IMR-90 (cell line): ENCODE results near the gene MYO1D. TPM values are rescaled to one million over a fixed set of nuclear protein-coding genes. Genes with fewer than 3 reads are reported as not detected.

Source experiments
- ATAC-seq: fragments of 200-7000 bp; cut with Tn5 transposase; 2 replicates; pipeline ENCODE4 v1.9.1; 2020; ENCODE audit warnings: low read depth, mild to moderate bottlenecking, moderate library complexity
- BruUV-seq: library from RNA; stranded (reverse); fragments of 400-500 nt; replicated peaks from 2 replicates; lab custom pipeline; 2021; lab: Mats Ljungman, UMichigan
- CTCF ChIA-PET: fragments of 300-600 bp; formaldehyde crosslinking; extraction: SDS; loops from one replicate; lab custom pipeline; 2021; ENCODE audit warnings: antibody characterized with exemption; lab: Yijun Ruan, JAX
- POLR2A ChIA-PET: fragments of 300-600 bp; sonication (Branson Sonifier 250); formaldehyde crosslinking; loops from one replicate; lab custom pipeline; 2022; ENCODE audit warnings: antibody characterized with exemption; ENCODE audit not compliant: unreplicated experiment; lab: Charles Lee
- DNase-seq: peaks from one replicate; pipeline ENCODE4 v3.0.0; 2013
- H2AFZ ChIP-seq: replicated peaks from 2 replicates; pipeline ENCODE3; 2013; ENCODE audit warnings: low read length, mild to moderate bottlenecking; ENCODE audit not compliant: poor library complexity
- H2AK5ac ChIP-seq: 2 replicates; pipeline ENCODE4 v1.6.1; 2013; ENCODE audit warnings: low read depth, low read length, inconsistent platforms
- H2AK9ac ChIP-seq: replicated peaks from 2 replicates; pipeline ENCODE3; 2013; ENCODE audit warnings: mild to moderate bottlenecking, low read depth, low read length, moderate library complexity; ENCODE audit not compliant: poor library complexity
- H2BK120ac ChIP-seq: 2 replicates; pipeline ENCODE4 v1.6.1; 2013; ENCODE audit warnings: low read depth, low read length, inconsistent platforms
- H2BK15ac ChIP-seq: 3 replicates; pipeline ENCODE4 v1.6.1; 2013; ENCODE audit warnings: low read depth, low read length, inconsistent platforms
- H2BK20ac ChIP-seq: 2 replicates; pipeline ENCODE4 v1.6.1; 2013; ENCODE audit warnings: low read depth, mild to moderate bottlenecking, inconsistent platforms, low read length, moderate library complexity
- H2BK5ac ChIP-seq: 2 replicates; pipeline ENCODE4 v1.6.1; 2013; ENCODE audit warnings: mild to moderate bottlenecking, low read depth, low read length, inconsistent platforms; ENCODE audit not compliant: poor library complexity, severe bottlenecking
- H3K14ac ChIP-seq: replicated peaks from 2 replicates; pipeline ENCODE4 v1.6.1; 2013; ENCODE audit warnings: low read depth, low read length, inconsistent platforms
- H3K18ac ChIP-seq: 2 replicates; pipeline ENCODE4 v1.6.1; 2013; ENCODE audit warnings: low read depth, low read length, control low read depth
- H3K23ac ChIP-seq: 2 replicates; pipeline ENCODE4 v1.6.1; 2013; ENCODE audit warnings: low read depth, low read length, inconsistent platforms
- H3K27ac ChIP-seq: 2 replicates; pipeline ENCODE4 v1.5.1; 2013; ENCODE audit warnings: mild to moderate bottlenecking, control low read depth, low read length; ENCODE audit not compliant: insufficient read depth
- H3K27me3 ChIP-seq: 2 replicates; pipeline ENCODE4 v1.6.1; 2013; ENCODE audit warnings: low read length; ENCODE audit not compliant: control insufficient read depth, insufficient read depth
- H3K36me3 ChIP-seq: 2 replicates; pipeline ENCODE4 v1.6.1; 2013; ENCODE audit warnings: low read length, mixed read lengths; ENCODE audit not compliant: control insufficient read depth, insufficient read depth
- H3K4ac ChIP-seq: 2 replicates; pipeline ENCODE4 v1.6.1; 2013; ENCODE audit warnings: low read depth, low read length, inconsistent platforms
- H3K4me1 ChIP-seq: 2 replicates; pipeline ENCODE4 v1.6.1; 2013; ENCODE audit warnings: low read length, mixed read lengths; ENCODE audit not compliant: control insufficient read depth, insufficient read depth
- H3K4me2 ChIP-seq: 2 replicates; pipeline ENCODE4 v1.6.1; 2013; ENCODE audit warnings: low read depth, mild to moderate bottlenecking, control low read depth, low read length, moderate library complexity
- H3K4me3 ChIP-seq: 2 replicates; pipeline ENCODE4 v1.5.1; 2013; ENCODE audit warnings: low read depth, mild to moderate bottlenecking, control low read depth, low read length, moderate library complexity; ENCODE audit not compliant: insufficient read depth
- H3K56ac ChIP-seq: 2 replicates; pipeline ENCODE4 v1.6.1; 2013; ENCODE audit warnings: low read length, inconsistent platforms; ENCODE audit not compliant: insufficient read depth; ENCODE audit errors: extremely low read depth
- H3K79me1 ChIP-seq, 2 experiments: 2 replicates each; pipeline ENCODE4 v1.6.1; 2013; ENCODE audit warnings: low read length in 2 of 2, inconsistent platforms in 1 of 2, low read depth in 1 of 2
- H3K9ac ChIP-seq: 2 replicates; pipeline ENCODE4 v1.6.1; 2013; ENCODE audit warnings: low read depth, low read length, control low read depth
- H3K9me1 ChIP-seq: 2 replicates; pipeline ENCODE4 v1.6.1; 2013; ENCODE audit warnings: low read length, inconsistent platforms; ENCODE audit not compliant: insufficient read depth
- H3K9me3 ChIP-seq: 2 replicates; pipeline ENCODE4 v1.6.1; 2013; ENCODE audit warnings: low read length; ENCODE audit not compliant: control insufficient read depth, insufficient read depth
- H4K20me1 ChIP-seq: 2 replicates; pipeline ENCODE4 v1.6.1; 2013; ENCODE audit warnings: low read length, inconsistent platforms; ENCODE audit not compliant: insufficient read depth
- H4K5ac ChIP-seq: 2 replicates; pipeline ENCODE4 v1.6.1; 2013; ENCODE audit warnings: mild to moderate bottlenecking, low read depth, low read length, control low read depth
- H4K8ac ChIP-seq, 2 experiments: 2 replicates each; pipeline ENCODE4 v1.6.1; 2013; ENCODE audit warnings: low read depth in 2 of 2, low read length in 2 of 2, control low read depth in 1 of 2, inconsistent platforms in 1 of 2
- H4K91ac ChIP-seq: 2 replicates; pipeline ENCODE4 v1.6.1; 2013; ENCODE audit warnings: low read depth, low read length, inconsistent platforms; ENCODE audit not compliant: insufficient read depth
- CTCF ChIP-seq: conservative IDR thresholded peaks from 2 replicates; pipeline ENCODE4 v1.5.1; 2012; ENCODE audit warnings: mild to moderate bottlenecking, low read depth, low read length, improper control_type of control experiment
- ELK1 ChIP-seq: fragments of 150-350 bp; IDR thresholded peaks from 2 replicates; pipeline ENCODE4 v1.6.1; 2016; ENCODE audit warnings: low read depth, mild to moderate bottlenecking, low read length, moderate library complexity, borderline replicate concordance
- FOS ChIP-seq: fragments of 150-350 bp; IDR thresholded peaks from 2 replicates; pipeline ENCODE4 v1.6.1; 2016; ENCODE audit warnings: low read depth, low read length
- MAFK ChIP-seq: IDR thresholded peaks from 2 replicates; pipeline ENCODE4 v1.6.1; 2012; ENCODE audit warnings: low read depth, low read length, improper control_type of control experiment
- MXI1 ChIP-seq: IDR thresholded peaks from 2 replicates; pipeline ENCODE4 v1.6.1; 2012; ENCODE audit warnings: low read depth, mild to moderate bottlenecking, low read length, moderate library complexity, borderline replicate concordance
- POLR2A ChIP-seq: IDR thresholded peaks from 2 replicates; pipeline ENCODE4 v1.6.1; 2012; ENCODE audit warnings: mild to moderate bottlenecking, low read depth, low read length
- WGBS, 2 experiments: methylation state at CpG; one replicate each; pipeline versions ENCODE4 v1.1.5 to v1.1.7; 2013; ENCODE audit warnings: missing lambda C conversion rate in 2 of 2; ENCODE audit not compliant: insufficient read length in 1 of 2; ENCODE audit errors: extremely low coverage in 2 of 2; 5-methylcytosine and 5-hydroxymethylcytosine counted together
- dilution Hi-C: fragments of 300-500 bp; cut with HindIII; formaldehyde crosslinking; loops from one replicate; pipeline ENCODE4 v1.14.3; 2018; ENCODE audit warnings: low sequenced_read_pairs; ENCODE audit not compliant: unreplicated experiment
- in situ Hi-C: fragments of 300-500 bp; cut with MboI; formaldehyde crosslinking; loops from 3 replicates; pipeline ENCODE4 v1.14.3; 2019; ENCODE audit warnings: low sequenced_read_pairs, inconsistent platforms, mixed read lengths
- intact Hi-C: fragments of 100-400 bp; cut with micrococcal nuclease; formaldehyde crosslinking; loops from 2 replicates; pipeline ENCODE4 v1.10.0; 2022
- polyA plus RNA-seq, 3 experiments: library from polyadenylated mRNA; depleted of rRNA; stranded (reverse); fragments of >200 nt; gene quantifications; 2 replicates each; pipeline ENCODE4 v1.2.3, GENCODE V29; 2012; ENCODE audit warnings: low replicate concordance in 1 of 3
- total RNA-seq: library from RNA; depleted of rRNA; stranded (reverse); fragments of >200 nt; gene quantifications from 2 replicates; pipeline ENCODE4 v1.2.3, GENCODE V29; 2012

The MYO1D gene
- total and polyA plus RNA-seq, 2 of the 4 experiments (the other 2 are of a cell fraction): 0.63 to 0.90 TPM

GRCh38 chr17:32813021-32813420, 63.9 kb downstream of the MYO1D start:
- Histone ChIP-seq H3K9ac (no peak overlapping the region), H4K20me1 (no peaks in the 10 kb centered on the region), H2AFZ (no peak overlapping the region), H3K36me3 (no peaks in the 10 kb centered on the region), H4K5ac (no peak overlapping the region), H2AK9ac (no peak overlapping the region), H3K4ac (no peak overlapping the region), H3K18ac (no peak overlapping the region), H3K4me1 (no peaks in the 10 kb centered on the region), H2BK120ac (no peak overlapping the region), H2BK5ac (no peak overlapping the region), H3K23ac (no peak overlapping the region), H2AK5ac (no peak overlapping the region), H3K9me1 (no peaks in the 10 kb centered on the region), H4K8ac (no peak overlapping the region), H3K27ac (no peak overlapping the region), H4K91ac (no peak overlapping the region), H3K14ac (no peak overlapping the region), H2BK20ac (no peak overlapping the region), H2BK15ac (no peak overlapping the region), H3K9me3 (no peaks in the 10 kb centered on the region), H3K79me1 (no peaks in the 10 kb centered on the region), H3K4me2 (no peak overlapping the region), H3K56ac (no peak overlapping the region), H3K4me3 (no peak overlapping the region), H3K27me3 (no peaks in the 10 kb centered on the region)
- WGBS, 2 experiments: 50% methylated on average over 1 of the region's 3 CpGs; no CpG with 5 or more reads in 1 of the 2 experiments
- in situ Hi-C loops: no loop called here
- DNase-seq (no peak), ATAC-seq (no peak)
- BruUV-seq: no TSS peak
- dilution Hi-C loops: no loop called here
- ChIA-PET CTCF (no interaction called here), POLR2A (no interaction called here)
- intact Hi-C loops: no loop called here
- TF ChIP-seq CTCF: no peak
- no peak for TF ChIP-seq MAFK
- TF ChIP-seq MXI1: no peak
- TF ChIP-seq FOS: no peak
- no peak for TF ChIP-seq ELK1
- no peak for TF ChIP-seq POLR2A
